Activated CD4-positive, CD25-positive, alpha-beta regulatory T cell treated with anti-CD3 and anti-CD28 coated beads, Interleukin-2, amount 50 U/mL, for 24 hours (primary cell): Measurements from ENCODE around the gene MBD4.
"Not testable (repeated sequence)": the region's sequence is repeated elsewhere in the genome, so short reads cannot be mapped to it uniquely, and the experiment has no call there.

Experiments used
- ATAC-seq, 2 donors: fragments of 150-1000 bp; cut with Tn5 transposase; one replicate each; pipeline ENCODE4 v1.10.0; 2021; ENCODE audit warnings: mild to moderate bottlenecking in 1 of 2, moderate library complexity in 1 of 2

Gene MBD4

GRCh38 chr3:129429080-129429451, 10.7 kb downstream of the MBD4 start:
- peak in 1 of 2 donors; percentile 17 for ATAC-seq

- ATAC-seq, result peak; percentile 94 to 95
Observed at GRCh38 chr3:129428376-129429079, 11.2 kb downstream of the MBD4 start, which contains the start of gene EFCAB12. TSS of gene EFCAB12 (minus strand) at chr3:129428636. CDS start at chr3:129428488, 148 bp downstream.

- no peak for ATAC-seq
Observed at GRCh38 chr3:129428007-129428375, 11.8 kb downstream of the MBD4 start.

GRCh38 chr3:129425619-129426018, 14.1 kb downstream of the MBD4 start:
- ATAC-seq, result no peak

- no peak for ATAC-seq
Observed at GRCh38 chr3:129425213-129425612, 14.5 kb downstream of the MBD4 start.

GRCh38 chr3:129424185-129424841, 15.4 kb downstream of the MBD4 start:
- ATAC-seq, result peak; percentile 11 to 17

GRCh38 chr3:129422897-129423296, 16.9 kb downstream of the MBD4 start:
- ATAC-seq, result no peak

- ATAC-seq, result no peak
Observed at GRCh38 chr3:129421988-129422745, 17.6 kb downstream of the MBD4 start.

- no peak for ATAC-seq
Observed at GRCh38 chr3:129421236-129421883, 18.4 kb downstream of the MBD4 start.

GRCh38 chr3:129419476-129419875, 20.3 kb downstream of the MBD4 start:
- no peak for ATAC-seq

GRCh38 chr3:129418041-129418973, 21.4 kb downstream of the MBD4 start:
- ATAC-seq, result no peak

- ATAC-seq, result no peak
Observed at GRCh38 chr3:129417326-129417725, 22.4 kb downstream of the MBD4 start.

GRCh38 chr3:129416415-129416814, 23.3 kb downstream of the MBD4 start:
- ATAC-seq, result no peak

- ATAC-seq, result no peak
Observed at GRCh38 chr3:129415830-129416229, 23.9 kb downstream of the MBD4 start.

- ATAC-seq, result no peak
Observed at GRCh38 chr3:129415378-129415777, 24.4 kb downstream of the MBD4 start.

- ATAC-seq, result peak in 1 of 2 donors; percentile 30
Observed at GRCh38 chr3:129413687-129414506, 25.9 kb downstream of the MBD4 start.

GRCh38 chr3:129413238-129413637, 26.5 kb downstream of the MBD4 start:
- ATAC-seq, result not testable (repeated sequence)

- ATAC-seq, result no peak
Observed at GRCh38 chr3:129412542-129413198, 27.1 kb downstream of the MBD4 start.

GRCh38 chr3:129410971-129411370, 28.8 kb downstream of the MBD4 start:
- ATAC-seq, result no peak

- ATAC-seq, result no peak
Observed at GRCh38 chr3:129409541-129409940, 30.2 kb downstream of the MBD4 start.

- no peak for ATAC-seq
Observed at GRCh38 chr3:129404610-129405009, 35.1 kb downstream of the MBD4 start.
